Colonic mucosa (tissue), 4 donors: ENCODE data around the gene L3MBTL4. TPM values are rescaled to one million over a fixed set of nuclear protein-coding genes. Genes with fewer than 3 reads are reported as not detected.

Experiments
- DNase-seq: peaks from one replicate; pipeline ENCODE4 v3.0.0-alpha.2; 2020
- H3K27ac ChIP-seq: fragments of 200-600 bp; one replicate; pipeline ENCODE4 v1.8.0; 2021
- H3K27me3 ChIP-seq: fragments of 200-600 bp; one replicate; pipeline ENCODE4 v1.8.0; 2021
- H3K36me3 ChIP-seq: fragments of 200-600 bp; one replicate; pipeline ENCODE4 v1.8.0; 2021
- H3K4me1 ChIP-seq: fragments of 200-600 bp; one replicate; pipeline ENCODE4 v1.8.0; 2021; ENCODE audit warnings: mild to moderate bottlenecking
- H3K4me3 ChIP-seq: fragments of 200-600 bp; one replicate; pipeline ENCODE4 v1.8.0; 2021
- H3K9ac ChIP-seq, 2 donors: one replicate each; pipeline ENCODE4 v1.7.0; 2013; ENCODE audit warnings: control low read depth in 2 of 2, low read depth in 2 of 2, low read length in 2 of 2
- H3K9me3 ChIP-seq: fragments of 200-600 bp; one replicate; pipeline ENCODE4 v1.8.0; 2021
- CTCF ChIP-seq: fragments of 200-600 bp; IDR thresholded peaks from one replicate; pipeline ENCODE4 v1.8.0; 2022; ENCODE audit warnings: antibody characterized with exemption, mild to moderate bottlenecking
- intact Hi-C: fragments of 100-400 bp; cut with DNase I; formaldehyde crosslinking; loops from one replicate; pipeline ENCODE4 v1.14.1; 2022
- total RNA-seq, 2 donors: library from RNA; stranded (reverse); fragmentation: NEBNext Ultra II Directional in 1 of 2; extraction: Animal tissue kit (Norgen Biotek cat#: 25700) in 1 of 2; gene quantifications; one replicate each; pipeline ENCODE4 v1.2.1, GENCODE V29; 2021
- donor health status: healthy.
- donor health status: DM: no; HTN: no; CAD: no.
- donor health status: DM: no; HTN: no; CAD: no.

L3MBTL4 gene
- total RNA-seq, 2 donors from 2014 or later: 3.5 to 3.8 TPM

- no peaks in the 10 kb centered on the region for H3K9me3 ChIP-seq
- intact Hi-C loops: no loop called here
- H3K27me3 ChIP-seq: no peaks in the 10 kb centered on the region
- TF ChIP-seq CTCF: no peak
- H3K27ac ChIP-seq: no peak overlapping the region
- DNase-seq: no peak
- H3K4me1 ChIP-seq: no peaks in the 10 kb centered on the region
- no peak overlapping the region for H3K4me3 ChIP-seq
- no peaks in the 10 kb centered on the region for H3K36me3 ChIP-seq
- no peak overlapping the region for H3K9ac ChIP-seq
These were observed 483.9 kb downstream of the L3MBTL4 start for GRCh38 chr18:5930789-5931188.

GRCh38 chr18:5918205-5918858, 496.4 kb downstream of the L3MBTL4 start:
- H3K27me3 ChIP-seq: no peaks in the 10 kb centered on the region
- TF ChIP-seq CTCF: no peak
- H3K4me3 ChIP-seq: no peak overlapping the region
- H3K27ac ChIP-seq: no peak overlapping the region
- H3K9ac ChIP-seq: no peak overlapping the region
- no peak for DNase-seq
- H3K9me3 ChIP-seq: no peaks in the 10 kb centered on the region
- no peaks in the 10 kb centered on the region for H3K36me3 ChIP-seq
- no peaks in the 10 kb centered on the region for H3K4me1 ChIP-seq
- intact Hi-C loops: no loop called here

GRCh38 chr18:5914951-5915350, 499.8 kb downstream of the L3MBTL4 start:
- no peak for TF ChIP-seq CTCF
- no peaks in the 10 kb centered on the region for H3K27me3 ChIP-seq
- no peaks in the 10 kb centered on the region for H3K4me1 ChIP-seq
- DNase-seq: no peak
- no peak overlapping the region for H3K4me3 ChIP-seq
- H3K36me3 ChIP-seq: no peaks in the 10 kb centered on the region
- no peaks in the 10 kb centered on the region for H3K9me3 ChIP-seq
- no peak overlapping the region for H3K9ac ChIP-seq
- intact Hi-C loops: no loop called here
- H3K27ac ChIP-seq: no peak overlapping the region

- Histone ChIP-seq H3K4me1 (no peaks in the 10 kb centered on the region), H3K9me3 (no peaks in the 10 kb centered on the region)
- TF ChIP-seq CTCF: no peak
These were observed 500.7 kb downstream of the L3MBTL4 start for GRCh38 chr18:5914016-5914415.

GRCh38 chr18:5912566-5912965, 502.1 kb downstream of the L3MBTL4 start:
- intact Hi-C loops: no loop called here
- no peaks in the 10 kb centered on the region for H3K36me3 ChIP-seq
- H3K27ac ChIP-seq: no peak overlapping the region
- TF ChIP-seq CTCF: no peak
- DNase-seq: no peak
- H3K4me3 ChIP-seq: no peak overlapping the region
- H3K9me3 ChIP-seq: no peaks in the 10 kb centered on the region
- no peaks in the 10 kb centered on the region for H3K27me3 ChIP-seq
- H3K9ac ChIP-seq: no peak overlapping the region
- H3K4me1 ChIP-seq: no peaks in the 10 kb centered on the region

More at GRCh38 chr18:5914016-5914415, 500.7 kb downstream of the L3MBTL4 start:
- Histone ChIP-seq H3K9ac (no peak overlapping the region), H3K4me3 (no peak overlapping the region), H3K27me3 (no peaks in the 10 kb centered on the region), H3K27ac (no peak overlapping the region), H3K36me3 (no peaks in the 10 kb centered on the region)
- intact Hi-C loops: no loop called here
- DNase-seq: no peak
